Dedifferentiated amniotic fluid mesenchymal stem cell (primary cell): Measurements from ENCODE around the gene AQP9.

Experiments
- DNase-seq: peaks from one replicate; pipeline ENCODE4 v3.0.0-alpha.2; 2016; ENCODE audit errors: extremely low spot score

Gene AQP9

DNA sequence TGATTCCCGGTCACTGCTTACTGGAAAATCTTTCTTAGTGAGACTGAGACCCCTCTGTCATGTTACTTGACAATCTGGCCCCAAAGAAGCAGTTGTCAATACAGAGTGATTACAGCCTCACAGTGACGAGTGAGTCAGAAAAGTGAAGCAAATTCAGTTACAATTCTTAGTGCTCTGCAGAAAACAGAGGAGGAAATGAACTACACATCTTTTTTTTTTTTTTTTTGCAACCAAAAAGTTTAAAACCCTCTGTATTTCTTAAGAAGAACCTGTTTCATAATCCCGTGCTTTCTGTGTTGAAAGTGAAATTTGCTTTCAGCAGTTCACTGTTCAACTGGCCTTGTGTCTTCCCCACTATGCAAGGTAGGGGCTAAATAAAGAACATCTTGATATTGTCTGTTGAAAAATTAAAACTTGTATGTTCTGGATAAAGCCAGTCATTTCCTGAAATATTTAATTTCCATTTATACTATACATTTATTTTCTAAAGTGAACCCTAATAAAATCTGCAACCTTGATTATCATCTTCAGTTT, 1.9 kb downstream of the AQP9 start:
- no peak for DNase-seq

- DNase-seq, result no peak
Observed at GRCh38 chr15:58141894-58142293, 3.7 kb downstream of the AQP9 start.

DNA sequence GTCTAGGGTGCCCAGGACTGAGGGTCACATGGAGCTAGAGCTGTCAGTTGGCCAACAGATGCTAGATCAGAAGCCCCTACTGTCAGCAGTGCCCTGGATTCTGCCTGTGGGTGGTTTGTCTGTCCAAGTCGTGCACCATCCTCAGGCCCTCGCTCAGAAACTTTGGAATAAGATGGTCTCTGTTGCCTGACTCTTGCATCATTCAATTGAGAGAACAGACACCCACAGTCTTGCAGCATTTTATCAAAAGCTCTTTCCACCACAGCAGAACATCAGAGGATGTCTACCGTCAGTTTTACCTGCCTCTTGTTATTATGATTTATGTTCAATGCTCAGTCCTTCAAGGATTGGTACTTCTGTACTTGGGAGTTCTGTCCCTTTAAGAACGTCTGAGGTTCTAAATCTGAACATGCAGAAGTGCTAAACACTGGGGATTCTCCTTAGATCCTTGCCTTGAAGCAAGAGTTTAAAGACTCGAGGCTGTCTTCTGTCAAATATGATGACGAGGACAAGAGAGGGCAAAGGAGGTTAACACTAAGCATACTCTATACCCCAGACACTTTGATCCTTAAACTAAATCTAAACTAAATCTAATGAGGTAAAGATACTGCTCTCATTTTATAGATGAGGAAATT, 4.8 kb downstream of the AQP9 start:
- no peak for DNase-seq

GRCh38 chr15:58145606-58146005, 7.4 kb downstream of the AQP9 start:
- no peak for DNase-seq

DNA sequence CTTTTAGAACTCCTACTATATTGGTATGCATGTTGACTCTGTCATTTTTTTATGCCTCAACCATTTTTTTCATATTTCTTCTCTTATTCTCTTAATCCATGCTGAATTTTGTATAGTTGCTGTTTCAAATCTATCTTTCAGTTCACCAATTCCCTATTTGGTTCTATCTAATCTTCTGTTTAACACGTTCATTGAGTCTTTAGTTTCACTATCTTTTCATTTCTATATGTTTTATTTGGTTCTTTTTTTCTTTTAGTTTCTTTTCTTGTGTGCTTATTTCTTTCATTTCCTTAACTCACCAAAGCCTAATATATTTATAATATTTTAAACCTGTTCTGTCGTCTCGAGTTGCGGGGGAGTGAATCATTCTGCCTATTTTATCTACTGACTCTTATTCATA, 8.0 kb downstream of the AQP9 start:
- DNase-seq, result no peak

GRCh38 chr15:58146749-58147148, 8.6 kb downstream of the AQP9 start:
- DNase-seq, result no peak

GRCh38 chr15:58147171-58147611, 9.0 kb downstream of the AQP9 start:
- no peak for DNase-seq

- DNase-seq, result no peak
Observed at GRCh38 chr15:58148120-58148519, 9.9 kb downstream of the AQP9 start.

GRCh38 chr15:58148633-58149445, 10.7 kb downstream of the AQP9 start:
- DNase-seq, result no peak

DNA sequence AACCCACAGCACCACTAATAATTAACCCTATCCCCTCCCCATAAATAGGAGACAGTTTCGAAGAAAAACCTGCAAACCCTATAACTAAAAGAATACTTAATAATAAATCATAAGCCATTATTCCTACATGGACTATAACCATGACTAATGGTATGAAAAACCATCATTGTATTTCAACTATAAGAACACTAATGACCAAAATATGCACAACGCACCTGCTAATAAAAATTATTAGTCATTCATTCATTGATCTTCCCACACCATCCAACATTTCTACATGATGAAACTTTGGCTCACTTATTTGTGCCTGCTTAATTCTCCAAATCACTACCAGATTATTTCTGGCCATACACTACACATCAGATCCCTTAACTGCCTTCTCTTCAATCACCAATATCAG, 16.6 kb downstream of the AQP9 start:
- DNase-seq, result no peak

DNA sequence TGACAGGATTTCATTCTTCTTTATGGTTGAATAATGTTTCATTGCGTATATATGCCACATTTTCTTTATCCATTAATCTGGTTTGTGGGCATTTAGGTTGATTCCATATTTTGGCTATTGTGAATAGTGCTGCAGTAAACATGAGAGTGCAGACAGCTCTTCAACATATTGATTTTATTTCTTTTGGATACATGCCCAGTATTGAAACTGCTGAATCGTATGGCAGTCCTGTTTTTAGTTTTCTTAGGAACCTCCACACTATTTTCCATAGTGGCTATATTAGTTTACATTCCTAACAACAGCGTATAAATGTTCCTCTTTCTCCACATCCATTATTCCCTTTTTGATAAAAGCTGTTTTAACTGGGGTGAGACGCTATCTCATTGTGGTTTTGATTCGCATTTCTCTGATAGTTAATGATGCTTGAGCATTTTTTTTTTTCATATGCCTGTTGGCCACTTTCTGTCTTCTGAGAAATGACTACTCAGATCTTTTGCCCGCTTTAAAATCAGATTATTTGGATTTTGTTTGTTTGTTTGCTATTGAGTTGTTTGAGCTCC, 21.7 kb downstream of the AQP9 start:
- no peak for DNase-seq

- no peak for DNase-seq
Observed at GRCh38 chr15:58161436-58161930, 23.3 kb downstream of the AQP9 start.

DNA sequence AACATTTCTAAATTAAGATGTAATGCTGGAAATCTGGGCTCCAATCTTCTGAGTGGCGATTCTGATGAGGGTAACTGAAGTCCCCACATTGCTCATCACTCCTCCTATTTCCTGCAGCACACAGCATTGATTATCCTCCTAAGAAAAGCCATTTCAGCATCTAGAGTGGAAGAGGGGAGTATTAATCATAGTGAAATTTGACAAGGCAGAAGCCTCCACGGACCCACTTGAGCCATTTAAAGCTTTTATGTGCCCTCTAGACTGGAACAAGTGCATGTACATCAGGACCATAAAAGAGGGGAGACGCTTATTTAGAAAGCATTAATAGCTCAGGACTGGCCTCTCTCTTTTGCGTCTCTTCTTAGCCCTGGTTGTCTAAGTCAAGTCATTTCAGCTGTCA, 25.8 kb downstream of the AQP9 start:
- DNase-seq, result no peak

- no peak for DNase-seq
Observed at GRCh38 chr15:58164926-58165325, 26.7 kb downstream of the AQP9 start.

GRCh38 chr15:58165661-58166060, 27.5 kb downstream of the AQP9 start:
- DNase-seq, result no peak

GRCh38 chr15:58167095-58167691, 29.0 kb downstream of the AQP9 start:
- DNase-seq, result no peak

- no peak for DNase-seq
Observed at GRCh38 chr15:58169934-58170333, 31.8 kb downstream of the AQP9 start.

DNA sequence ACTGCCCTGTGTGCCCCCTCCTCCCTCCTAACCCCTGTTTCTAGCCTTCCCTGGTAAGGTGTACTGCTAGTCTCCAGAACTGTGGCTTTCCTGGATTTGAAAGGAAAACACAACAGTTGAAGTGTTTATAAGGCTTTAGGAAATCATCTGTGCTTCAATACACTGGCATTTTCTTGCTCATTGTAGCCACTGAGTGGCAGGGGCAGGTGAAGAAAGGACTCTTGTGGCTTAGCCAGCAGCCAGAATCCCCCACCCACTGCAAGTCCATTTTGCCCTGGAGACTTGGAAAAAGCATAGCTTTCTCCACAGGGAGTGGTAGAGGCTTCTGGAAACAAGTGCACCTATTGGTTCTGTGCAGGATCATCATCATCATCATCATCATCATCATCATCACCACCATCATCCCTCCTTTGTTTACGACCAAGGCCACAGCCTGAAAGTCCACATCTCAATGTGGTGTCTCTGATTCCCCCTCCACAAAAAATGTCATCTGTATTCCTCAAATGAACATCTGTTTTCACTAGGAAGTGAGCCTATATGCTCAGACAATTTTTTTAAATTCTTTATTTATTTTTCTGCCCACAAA, 33.4 kb downstream of the AQP9 start:
- no peak for DNase-seq

DNA sequence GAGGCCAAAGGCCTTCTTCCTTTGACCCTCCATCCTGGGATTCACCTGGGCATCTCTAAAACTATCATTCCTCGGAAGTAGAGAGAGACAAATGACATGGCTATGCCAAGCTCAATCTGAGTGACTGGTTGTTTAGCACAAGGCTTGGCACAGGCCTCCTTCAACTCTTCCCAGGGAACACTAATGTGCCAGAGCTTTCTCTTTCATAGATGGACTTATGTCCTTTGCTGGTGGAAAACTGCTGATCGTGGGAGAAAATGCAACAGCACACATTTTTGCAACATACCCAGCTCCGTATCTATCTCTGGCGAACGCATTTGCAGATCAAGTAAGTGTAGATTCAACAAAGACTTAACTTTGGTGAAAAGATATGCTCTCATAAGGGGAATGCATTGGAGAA, 36.5 kb downstream of the AQP9 start:
- DNase-seq, result no peak

- DNase-seq, result no peak
Observed at GRCh38 chr15:58175955-58176354, 37.8 kb downstream of the AQP9 start.

DNA sequence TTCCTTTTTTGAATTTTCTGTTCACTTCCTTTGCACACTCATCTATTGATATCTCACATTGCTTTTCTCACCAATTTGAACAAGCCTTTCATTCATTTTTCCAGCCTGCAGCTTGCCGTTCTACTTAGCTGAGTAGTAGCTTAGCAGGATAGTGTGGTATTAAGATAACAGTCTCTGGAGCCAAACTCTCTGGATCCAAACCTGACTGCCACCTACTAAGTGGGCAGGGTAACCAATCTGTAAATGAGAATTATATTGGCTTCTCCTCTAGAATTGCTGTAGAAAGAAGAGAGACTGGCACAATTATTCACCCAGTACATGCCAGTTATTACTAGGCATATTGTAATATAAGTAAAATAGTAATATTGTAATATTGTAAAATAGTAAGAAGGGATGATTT, 40.5 kb downstream of the AQP9 start:
- no peak for DNase-seq

DNA sequence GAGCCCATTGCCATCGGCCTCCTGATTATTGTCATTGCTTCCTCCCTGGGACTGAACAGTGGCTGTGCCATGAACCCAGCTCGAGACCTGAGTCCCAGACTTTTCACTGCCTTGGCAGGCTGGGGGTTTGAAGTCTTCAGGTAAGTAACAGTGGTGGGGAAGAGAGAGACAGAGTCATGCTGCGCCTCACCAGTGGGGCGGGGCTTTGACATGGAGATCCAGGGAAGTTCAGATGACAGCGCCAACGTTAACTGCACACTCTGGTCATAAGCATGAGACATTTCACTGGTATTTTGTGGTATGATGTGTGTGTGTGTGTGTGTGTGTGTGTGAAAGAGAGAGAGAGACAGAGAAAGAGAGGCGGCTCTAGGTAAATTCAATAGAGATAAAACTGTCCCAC, 41.0 kb downstream of the AQP9 start:
- no peak for DNase-seq
